AG10803 (cell line): ENCODE results near the gene LRCOL1.

ENCODE experiments used
- DNase-seq: peaks from one replicate; pipeline ENCODE4 v3.0.0; 2010; ENCODE audit warnings: low read depth
- H3K4me3 ChIP-seq: 2 replicates; pipeline ENCODE4 v1.5.1; 2011; ENCODE audit warnings: mild to moderate bottlenecking, low read length, control low read depth
- TF ChIP-seq, protein P1 (sequence below): conservative IDR thresholded peaks from 2 replicates; pipeline ENCODE4 v1.5.1; 2011; ENCODE audit warnings: mild to moderate bottlenecking, low read length, control low read depth, inconsistent platforms

The LRCOL1 gene

DNA sequence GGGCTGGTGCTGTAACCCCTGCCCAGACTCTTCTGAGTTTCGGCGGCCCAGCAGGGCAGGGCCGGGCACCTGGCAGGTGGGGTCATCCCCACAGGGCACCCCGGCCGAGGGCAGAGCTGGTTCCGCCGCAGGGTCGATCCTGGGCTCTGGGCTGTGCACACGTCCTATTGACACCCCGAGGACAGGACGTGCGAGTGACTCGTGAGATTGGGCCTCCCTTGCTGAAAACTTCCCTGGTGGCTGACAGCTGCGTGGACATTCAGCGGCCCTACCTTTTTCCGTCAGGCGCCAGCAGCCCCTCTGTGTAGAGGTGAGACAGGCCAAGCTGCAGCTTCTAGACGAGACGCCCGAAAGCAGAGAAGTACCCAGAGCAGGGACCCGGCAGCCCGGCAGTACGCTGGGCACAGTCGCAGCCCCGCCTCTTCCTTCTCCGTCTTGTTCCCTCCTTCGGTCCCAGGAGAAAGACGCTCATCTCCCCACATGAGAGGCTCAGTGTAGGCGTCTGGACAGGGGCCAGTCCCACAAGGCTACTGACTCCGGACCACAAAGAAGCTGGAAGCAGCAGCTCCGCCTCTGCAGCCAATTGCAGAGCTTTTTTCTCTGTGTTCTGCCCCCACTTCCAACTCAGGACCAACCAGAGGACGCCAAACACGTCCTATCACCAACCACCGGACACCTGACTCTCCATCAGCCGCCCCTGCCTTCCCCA, at the start of gene LRCOL1:
Gene LRCOL1, minus strand, starts transcription at position 532 of the 709 bp plus-strand sequence. CDS start 4,331 bp downstream, outside the sequence.
- DNase-seq = peak; percentile 81
- H3K4me3 ChIP-seq = peak within 1 kb of the TSS; percentile 24; the same call in 1 of the 2 replicates
- TF ChIP-seq, protein P1, sequence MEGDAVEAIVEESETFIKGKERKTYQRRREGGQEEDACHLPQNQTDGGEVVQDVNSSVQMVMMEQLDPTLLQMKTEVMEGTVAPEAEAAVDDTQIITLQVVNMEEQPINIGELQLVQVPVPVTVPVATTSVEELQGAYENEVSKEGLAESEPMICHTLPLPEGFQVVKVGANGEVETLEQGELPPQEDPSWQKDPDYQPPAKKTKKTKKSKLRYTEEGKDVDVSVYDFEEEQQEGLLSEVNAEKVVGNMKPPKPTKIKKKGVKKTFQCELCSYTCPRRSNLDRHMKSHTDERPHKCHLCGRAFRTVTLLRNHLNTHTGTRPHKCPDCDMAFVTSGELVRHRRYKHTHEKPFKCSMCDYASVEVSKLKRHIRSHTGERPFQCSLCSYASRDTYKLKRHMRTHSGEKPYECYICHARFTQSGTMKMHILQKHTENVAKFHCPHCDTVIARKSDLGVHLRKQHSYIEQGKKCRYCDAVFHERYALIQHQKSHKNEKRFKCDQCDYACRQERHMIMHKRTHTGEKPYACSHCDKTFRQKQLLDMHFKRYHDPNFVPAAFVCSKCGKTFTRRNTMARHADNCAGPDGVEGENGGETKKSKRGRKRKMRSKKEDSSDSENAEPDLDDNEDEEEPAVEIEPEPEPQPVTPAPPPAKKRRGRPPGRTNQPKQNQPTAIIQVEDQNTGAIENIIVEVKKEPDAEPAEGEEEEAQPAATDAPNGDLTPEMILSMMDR = no peak

DNA sequence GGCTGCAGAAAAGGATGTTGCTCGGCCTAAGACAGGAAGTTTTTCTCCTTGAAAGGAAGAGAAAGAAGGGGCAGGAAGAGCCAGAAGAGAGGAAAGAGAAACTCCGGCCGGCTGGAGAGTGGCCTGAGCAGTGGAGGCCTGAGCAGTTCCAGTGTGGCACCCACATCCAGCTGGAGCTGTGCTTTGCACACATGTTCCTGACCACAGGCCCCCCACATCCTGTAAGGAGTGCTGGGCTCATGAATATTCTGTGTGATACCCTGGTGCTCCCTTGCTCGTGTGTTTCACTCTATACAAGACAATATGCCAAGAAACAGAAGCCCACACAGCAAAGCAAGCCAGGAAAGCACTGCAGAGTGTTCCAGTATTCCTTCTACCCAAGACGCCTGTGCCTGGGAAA, 49.7 kb upstream of the LRCOL1 start:
- no peak for DNase-seq
- TF ChIP-seq, protein P1 = no peak
- no peak overlapping the region for H3K4me3 ChIP-seq

DNA sequence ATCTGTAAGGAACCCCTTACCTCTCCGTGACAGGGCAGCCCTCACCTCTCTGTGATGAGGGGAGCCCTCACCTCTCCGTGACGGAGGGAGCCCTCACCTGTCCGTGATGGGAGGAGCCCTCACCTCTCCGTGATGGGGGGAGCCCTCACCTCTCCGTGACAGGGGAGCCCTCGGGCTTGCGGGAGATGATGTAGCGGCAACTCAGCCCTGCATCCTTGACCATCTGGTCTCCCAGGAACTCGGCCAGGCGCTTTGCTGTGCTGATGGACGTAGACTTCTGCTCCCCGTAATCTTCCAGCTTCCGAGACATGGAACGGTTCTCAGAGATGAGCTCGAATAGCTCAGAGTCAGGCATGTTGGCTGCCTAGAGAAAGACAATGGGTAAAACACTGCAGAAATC, 48.8 kb upstream of the LRCOL1 start:
- DNase-seq = no peak
- TF ChIP-seq, protein P1 = no peak
- no peak overlapping the region for H3K4me3 ChIP-seq

DNA sequence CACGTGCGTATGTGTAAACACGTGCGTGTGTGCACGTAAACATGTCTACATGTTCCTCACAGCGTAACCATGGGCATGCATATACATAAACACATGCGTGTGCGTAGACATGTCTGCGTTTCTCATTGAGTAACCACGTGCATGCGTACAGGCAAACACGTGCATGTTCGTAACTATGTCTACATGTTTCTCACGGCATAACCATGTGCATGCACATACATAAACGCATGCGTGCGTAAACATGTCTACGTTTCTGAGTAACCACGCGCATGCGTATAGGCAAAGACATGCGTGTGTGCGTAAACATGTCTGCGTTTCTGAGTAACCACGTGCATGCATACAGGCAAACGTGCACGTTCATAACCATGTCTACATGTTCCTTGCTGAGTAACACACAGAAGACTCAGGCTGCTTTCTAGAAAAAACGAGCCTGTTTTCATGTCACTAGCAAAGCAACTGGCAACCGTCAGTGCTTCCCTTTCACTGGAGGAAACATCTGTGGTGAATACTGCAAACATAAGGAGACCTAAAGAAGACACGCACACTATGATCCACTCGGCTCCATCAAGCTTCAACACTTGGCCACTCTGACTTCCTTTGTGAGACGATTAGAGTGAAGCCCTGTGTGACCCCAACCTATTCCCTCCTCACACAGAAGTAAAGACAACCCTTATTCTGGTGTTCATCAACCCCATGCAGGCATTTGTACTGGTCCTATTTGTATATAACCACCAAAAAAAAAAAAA, 47.9 kb upstream of the LRCOL1 start:
- TF ChIP-seq, protein P1 = no peak
- DNase-seq = no peak
- no peak overlapping the region for H3K4me3 ChIP-seq

DNA sequence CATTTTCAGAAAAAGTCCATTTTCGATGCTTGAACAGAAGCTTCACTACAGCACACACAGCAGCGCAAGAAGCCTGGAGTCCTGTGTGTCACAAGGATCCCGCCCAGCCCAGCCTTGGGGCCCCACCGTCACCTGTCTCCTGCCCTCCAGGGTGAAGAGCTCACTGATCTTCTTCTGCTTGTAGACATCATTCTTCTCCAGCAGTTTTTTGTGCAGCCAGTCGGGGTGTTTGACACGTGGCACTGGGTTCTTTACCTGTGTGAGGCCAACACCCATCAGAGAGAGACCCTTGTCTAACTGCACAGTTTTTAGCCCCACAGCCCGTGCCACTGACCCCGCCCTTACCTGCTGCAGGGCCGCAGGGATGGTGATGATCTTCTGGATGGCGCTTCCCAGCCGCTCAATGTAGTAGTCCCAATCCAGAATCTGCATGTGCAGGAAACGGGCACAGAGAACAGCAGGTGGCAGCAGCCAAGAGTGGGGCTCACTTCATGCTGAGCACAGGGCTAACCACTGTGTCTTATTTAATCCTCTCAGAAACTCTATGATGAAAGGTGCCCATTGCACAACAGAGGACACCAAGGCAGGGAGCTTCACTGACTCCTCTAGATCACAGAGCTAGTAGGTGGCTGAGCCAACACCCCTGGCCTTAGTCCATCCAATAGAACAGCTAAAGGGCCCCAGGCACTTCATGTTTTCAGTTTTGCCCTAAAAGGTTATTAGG, 46.8 kb upstream of the LRCOL1 start:
- no peak overlapping the region for H3K4me3 ChIP-seq
- TF ChIP-seq, protein P1 = no peak
- no peak for DNase-seq

DNA sequence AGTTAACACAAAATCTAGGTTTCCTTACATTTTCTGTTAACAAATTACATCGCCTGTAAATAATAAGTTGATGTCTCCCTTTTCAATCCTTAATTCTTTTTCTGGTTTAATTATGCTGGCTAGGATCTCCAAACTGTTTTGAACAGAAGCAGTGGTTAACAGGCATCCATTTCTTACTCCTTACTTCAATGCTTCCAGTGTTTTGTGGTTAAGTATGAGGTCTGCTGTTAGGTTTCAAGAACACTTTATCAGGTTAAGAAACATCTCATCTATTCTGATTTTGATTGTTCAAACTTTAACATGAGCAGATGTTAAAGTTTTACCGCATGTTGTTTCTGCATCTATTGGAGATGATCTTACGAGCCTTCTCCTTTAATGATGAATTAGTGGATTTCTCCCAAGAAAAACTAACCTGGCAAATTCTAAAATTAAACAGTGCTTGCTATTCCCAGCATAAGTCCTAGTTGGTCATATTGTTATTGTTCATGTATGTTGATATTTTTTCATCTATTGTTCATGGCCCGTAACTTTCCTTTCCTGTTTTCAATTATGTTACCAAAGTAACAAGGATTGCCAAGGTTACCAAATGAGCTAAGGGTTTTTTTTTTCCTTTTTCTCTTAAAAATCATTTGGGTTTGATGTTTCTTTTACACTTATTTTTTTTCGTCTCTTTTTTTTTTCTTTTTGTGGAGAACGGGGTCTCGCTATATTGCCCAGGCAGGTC, 43.3 kb upstream of the LRCOL1 start:
- peak; percentile 25 for DNase-seq
- no peak overlapping the region for H3K4me3 ChIP-seq
- TF ChIP-seq, protein P1 = no peak
